Breast epithelium (tissue), 3 donors: ENCODE data around the gene NLRP1.

Experiments used
- CTCF ChIP-seq, 3 donors: fragments of 450-650 bp; IDR thresholded peaks; one replicate each; pipeline ENCODE4 v1.5.1; 2016 to 2017; ENCODE audit warnings: antibody characterized with exemption in 3 of 3, mild to moderate bottlenecking in 3 of 3, moderate library complexity in 3 of 3
- POLR2A ChIP-seq: fragments of 450-650 bp; IDR thresholded peaks from one replicate; pipeline ENCODE4 v1.6.1; 2016; ENCODE audit warnings: antibody characterized with exemption, mild to moderate bottlenecking, moderate library complexity
- POLR2AphosphoS5 ChIP-seq, 3 donors: sonication (generic); formaldehyde crosslinking; IDR thresholded peaks; one replicate each; pipeline ENCODE4 v1.6.1; 2017; ENCODE audit warnings: antibody characterized with exemption in 3 of 3

- TF ChIP-seq POLR2AphosphoS5 (IDR thresholded peaks at IDR 0.05) = no peak
- TF ChIP-seq CTCF (IDR thresholded peaks at IDR 0.05) = no peak
- TF ChIP-seq POLR2A = no peak
These were observed 1.8 kb downstream of the NLRP1 start for GRCh38 chr17:5582209-5583185.
